ENCODE results near the gene PACRGL.
A peak's percentile ranks its signal among the peaks of the same experiment; 100 is the strongest.
"Not testable (repeated sequence)": the region's sequence is repeated elsewhere in the genome, so short reads cannot be mapped to it uniquely, and the experiment has no call there.

Gene PACRGL

DNA sequence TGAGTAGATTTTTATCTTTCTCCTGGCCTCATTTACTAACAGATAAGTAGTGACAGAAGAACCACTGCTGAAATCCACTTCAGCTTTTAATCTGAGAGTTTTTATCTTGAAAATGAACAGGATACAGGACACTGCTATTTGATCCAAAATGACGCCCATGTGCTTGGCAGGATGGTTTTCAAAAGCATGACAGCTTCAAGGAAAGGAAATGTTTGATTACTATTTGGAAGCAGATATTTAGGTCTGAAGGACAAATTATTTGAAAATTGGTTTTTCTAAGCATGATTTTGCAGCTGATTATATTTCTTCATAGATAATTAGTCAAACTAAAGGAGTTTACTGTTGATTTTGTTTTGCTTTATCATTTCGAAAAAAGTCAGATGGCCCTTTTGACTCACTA, 11.1 kb downstream of the PACRGL start:
- FAIRE-seq (no peak), DNase-seq (ENCODE audit: extremely low spot score, insufficient read length, low read depth) (no peak)

- no peak for FAIRE-seq
Measured at GRCh38 chr4:20723019-20723418, 22.8 kb downstream of the PACRGL start.

DNA sequence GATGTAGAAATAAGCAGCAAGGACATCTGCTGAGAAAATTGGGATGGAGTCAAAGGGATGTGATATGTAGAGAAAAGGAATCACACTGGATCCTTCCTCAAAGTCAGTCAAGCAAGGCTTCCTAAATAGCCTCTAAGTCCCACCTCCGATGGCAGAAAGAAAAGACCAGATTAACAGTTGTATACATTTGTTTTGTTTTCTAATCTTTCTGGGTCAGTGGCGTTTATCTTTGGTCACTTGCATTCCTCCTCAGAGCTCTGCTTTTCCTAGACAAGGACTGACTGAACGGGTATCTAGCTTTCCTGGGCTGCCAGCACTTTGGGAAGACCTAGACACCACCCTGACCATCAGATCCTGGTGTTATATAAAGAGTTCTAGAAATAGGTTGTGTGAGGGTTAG, 23.2 kb downstream of the PACRGL start:
- FAIRE-seq: no peak
- DNase-seq (ENCODE audit: extremely low spot score, insufficient read length, low read depth): no peak

More at GRCh38 chr4:20723019-20723418, 22.8 kb downstream of the PACRGL start:
- no peak for DNase-seq (ENCODE audit: extremely low spot score, insufficient read length, low read depth)

DNA sequence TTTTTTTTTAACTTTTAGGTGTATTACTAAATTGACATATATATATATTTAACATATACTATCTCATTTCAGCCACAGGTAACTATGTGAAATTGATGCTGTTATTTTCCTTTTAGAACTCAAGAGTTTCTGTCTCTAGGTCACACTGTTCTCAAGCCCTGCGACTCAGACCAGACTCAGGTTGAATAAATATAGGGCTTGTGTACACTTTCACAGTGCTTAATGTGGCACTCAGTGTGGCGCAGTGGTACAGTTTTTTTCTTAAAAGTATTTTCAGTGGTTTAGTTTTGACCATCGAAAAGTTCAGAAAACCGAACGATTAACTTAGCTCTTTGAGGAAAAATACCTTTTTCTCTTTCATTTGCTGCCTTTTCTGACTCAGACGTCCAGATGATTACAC, 24.7 kb downstream of the PACRGL start:
- DNase-seq (ENCODE audit: extremely low spot score, insufficient read length, low read depth) (no peak), FAIRE-seq (no peak)

- DNase-seq (ENCODE audit: extremely low spot score, insufficient read length, low read depth): no peak
Measured at GRCh38 chr4:20735931-20736330, 35.7 kb downstream of the PACRGL start.

DNA sequence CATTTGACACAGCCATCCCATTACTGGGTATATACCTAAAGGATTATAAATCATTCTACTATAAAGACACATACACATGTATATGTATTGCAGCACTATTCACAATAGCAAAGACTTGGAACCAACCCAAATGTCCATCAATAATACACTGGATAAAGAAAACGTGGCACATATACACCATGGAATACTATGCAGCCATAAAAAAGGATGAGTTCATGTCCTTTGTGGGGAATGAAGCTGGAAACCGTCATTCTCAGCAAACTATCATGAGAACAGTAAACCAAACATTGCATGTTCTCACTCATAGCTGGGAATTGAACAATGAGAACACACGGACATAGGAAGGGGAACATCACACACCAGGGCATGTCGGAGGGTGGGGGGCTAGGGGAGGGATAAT, 45.7 kb downstream of the PACRGL start:
- FAIRE-seq; DNase-seq (ENCODE audit: extremely low spot score, insufficient read length, low read depth): not testable (repeated sequence)

More at GRCh38 chr4:20735931-20736330, 35.7 kb downstream of the PACRGL start:
- no peak for FAIRE-seq

- no peak for DNase-seq (ENCODE audit: extremely low spot score, insufficient read length, low read depth)
- FAIRE-seq: no peak
Measured at GRCh38 chr4:20752641-20753040, 52.4 kb downstream of the PACRGL start.

DNA sequence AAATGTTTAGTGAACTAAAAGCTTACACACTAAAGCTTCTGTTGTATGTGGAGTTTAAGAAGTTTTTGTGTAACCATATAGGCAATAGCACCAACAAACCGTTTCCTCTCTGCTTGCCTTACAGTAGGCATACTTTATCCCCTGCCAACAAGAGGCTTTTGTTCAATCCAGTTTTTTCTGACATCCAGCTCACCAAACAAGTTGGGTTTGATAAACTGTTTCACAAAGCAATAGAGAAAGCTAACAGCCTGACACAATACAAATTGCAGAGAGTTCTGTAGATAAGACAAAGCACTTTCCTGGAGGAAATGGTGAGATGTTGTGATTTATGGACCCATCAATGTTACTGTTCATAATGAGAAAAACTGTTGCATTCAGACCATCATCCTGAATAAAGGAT, 53.8 kb downstream of the PACRGL start:
- DNase-seq (ENCODE audit: extremely low spot score, insufficient read length, low read depth) (no peak), FAIRE-seq (no peak)

GRCh38 chr4:20760053-20760452, 59.8 kb downstream of the PACRGL start:
- FAIRE-seq (no peak), DNase-seq (ENCODE audit: extremely low spot score, insufficient read length, low read depth) (no peak)

DNA sequence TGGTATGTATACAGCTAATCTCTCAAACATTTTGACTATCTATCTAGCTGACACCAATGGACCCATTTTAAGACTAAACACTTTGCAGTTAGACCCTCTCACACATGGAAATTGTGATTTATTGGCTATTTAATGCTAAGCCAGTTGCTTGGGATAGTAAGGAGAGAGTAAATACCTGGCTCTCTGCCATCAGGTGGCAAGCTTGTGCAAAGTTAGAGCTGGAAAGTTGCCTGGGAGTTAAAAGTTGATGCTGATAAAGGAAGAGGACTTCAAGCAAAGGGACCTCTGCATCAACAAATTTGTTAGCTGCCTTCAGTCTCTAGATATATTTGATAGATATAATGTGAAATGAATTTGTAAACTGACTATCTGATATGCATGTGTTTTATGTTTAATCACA, 61.1 kb downstream of the PACRGL start:
- FAIRE-seq: no peak

DNA sequence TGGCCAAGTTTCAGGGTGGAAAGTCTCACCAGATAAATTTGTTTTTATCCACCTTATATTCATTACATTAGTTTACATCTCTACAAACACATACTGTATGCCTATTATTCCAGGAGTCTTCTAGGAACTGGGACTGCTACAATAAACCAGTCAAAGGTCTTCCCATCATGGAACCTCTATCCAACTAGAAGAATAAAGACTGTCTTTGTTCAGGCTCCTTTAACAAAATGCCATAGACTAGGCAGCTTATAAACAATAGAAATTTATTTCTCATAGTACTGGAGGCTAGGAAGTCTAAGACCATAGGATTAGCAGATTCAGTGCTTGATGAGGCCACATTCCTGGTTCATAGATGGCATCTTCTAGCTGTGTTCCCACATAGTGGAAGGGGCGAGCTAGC, 61.6 kb downstream of the PACRGL start:
- DNase-seq (ENCODE audit: extremely low spot score, insufficient read length, low read depth) (no peak), FAIRE-seq (no peak)

More for the DNA sequence above, 61.1 kb downstream of the PACRGL start:
- no peak for DNase-seq (ENCODE audit: extremely low spot score, insufficient read length, low read depth)

- no peak for DNase-seq (ENCODE audit: extremely low spot score, insufficient read length, low read depth)
- no peak for FAIRE-seq
Measured at GRCh38 chr4:20764366-20764992, 64.2 kb downstream of the PACRGL start.

GRCh38 chr4:20773144-20773997, 73.1 kb downstream of the PACRGL start:
- peak; percentile 0 for DNase-seq (ENCODE audit: extremely low spot score, insufficient read length, low read depth)
- FAIRE-seq: no peak

DNA sequence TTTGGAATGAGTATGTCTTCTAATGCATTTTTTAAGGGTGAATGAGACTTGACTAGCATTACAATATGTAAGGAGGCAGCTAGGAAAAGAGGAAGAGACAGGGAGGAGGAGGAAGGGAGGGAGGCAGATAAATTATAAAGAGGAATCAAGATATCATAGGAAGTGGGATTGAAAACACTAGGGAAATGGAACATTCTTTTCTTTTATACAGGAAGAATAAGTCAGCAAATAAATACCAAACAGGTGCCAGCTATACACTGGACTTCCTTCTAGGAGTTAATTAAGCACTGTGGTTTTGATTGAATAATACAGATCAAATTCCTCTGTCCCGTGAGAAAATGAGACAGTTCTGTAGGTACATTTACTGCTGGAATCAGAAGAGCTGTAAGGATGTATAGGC, 78.6 kb downstream of the PACRGL start:
- DNase-seq (ENCODE audit: extremely low spot score, insufficient read length, low read depth): no peak
- no peak for FAIRE-seq

DNA sequence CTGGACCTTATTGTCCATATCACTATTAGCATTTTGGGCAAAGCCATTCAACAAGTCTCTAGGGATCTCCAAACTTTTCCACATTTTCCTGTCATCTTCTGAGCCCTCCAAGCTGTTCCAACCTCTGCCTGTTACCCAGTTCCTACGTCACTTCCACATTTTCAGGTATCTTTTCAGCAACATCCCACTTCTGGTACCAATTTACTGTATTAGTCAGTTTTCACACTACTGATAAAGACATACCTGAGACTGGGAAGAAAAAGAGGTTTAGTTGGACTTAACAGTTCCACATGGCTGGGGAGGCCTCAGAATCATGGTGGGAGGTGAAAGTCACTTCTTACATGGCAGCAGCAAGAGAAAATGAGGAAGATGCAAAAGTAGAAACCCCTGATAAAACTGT, 82.9 kb downstream of the PACRGL start:
- not testable (repeated sequence) for FAIRE-seq; DNase-seq (ENCODE audit: extremely low spot score, insufficient read length, low read depth)

GRCh38 chr4:20787940-20788665, 87.8 kb downstream of the PACRGL start:
- DNase-seq (ENCODE audit: extremely low spot score, insufficient read length, low read depth) (no peak), FAIRE-seq (no peak)
